HepG2 (cell line): ENCODE results near the gene CFAP91. TPM values are rescaled to one million over a fixed set of nuclear protein-coding genes. Genes with fewer than 3 reads are reported as not detected.

Experiments
- ATAC-seq: fragments of 200-7000 bp; cut with Tn5 transposase; 3 replicates; pipeline ENCODE4 v1.9.1; 2020; ENCODE audit warnings: mild to moderate bottlenecking, moderate library complexity
- BruUV-seq: library from RNA; stranded (reverse); fragments of 400-500 nt; replicated peaks from 2 replicates; lab custom pipeline; 2021; lab: Mats Ljungman, UMichigan
- CTCF ChIA-PET: fragments of 300-600 bp; formaldehyde crosslinking; extraction: SDS; loops from one replicate; lab custom pipeline; 2021; ENCODE audit warnings: low total read pairs, inconsistent platforms, low intra/inter-chr PET ratio; lab: Yijun Ruan, JAX
- POLR2A ChIA-PET: fragments of 350-600 bp; sonication (Branson Sonifier 250); formaldehyde crosslinking; loops from one replicate; lab custom pipeline; 2020; ENCODE audit warnings: antibody characterized with exemption, inconsistent platforms; lab: Yijun Ruan, JAX
- DNase-seq: peaks from one replicate; pipeline ENCODE4 v3.0.0-alpha.2; 2015; ENCODE audit warnings: low spot score
- FAIRE-seq: peaks from 3 replicates; lab custom pipeline; 2011; peaks lifted over from hg19 to GRCh38; lab: Jason Lieb, UNC
- H2AFZ ChIP-seq: one replicate; pipeline ENCODE4 v1.6.1; 2011; ENCODE audit warnings: low read length, inconsistent platforms
- H3K27ac ChIP-seq: fragments of 300-600 bp; 3 replicates; pipeline ENCODE4 v1.8.0; 2011; ENCODE audit warnings: mixed run types, mild to moderate bottlenecking, mixed read lengths, low read length, inconsistent platforms; ENCODE audit not compliant: insufficient read depth; ENCODE audit errors: extremely low read length
- H3K27me3 ChIP-seq, 2 experiments: fragments of 200-600 bp in 1 of 2; 2 replicates in 1 of 2; 3 replicates in 1 of 2; pipeline versions ENCODE4 v1.6.0 to v1.8.0; 2011; ENCODE audit warnings: low read length in 2 of 2, mild to moderate bottlenecking in 2 of 2, moderate library complexity in 2 of 2, inconsistent platforms in 1 of 2; ENCODE audit not compliant: insufficient read depth in 2 of 2, control insufficient read depth in 1 of 2
- H3K36me3 ChIP-seq, 2 experiments: fragments of 200-600 bp in 1 of 2; replicated peaks in 1 of 2; 2 replicates in 1 of 2; 3 replicates in 1 of 2; pipeline versions ENCODE4 v1.5.1 to v1.8.0; 2011; ENCODE audit warnings: low read length in 2 of 2, inconsistent platforms in 1 of 2; ENCODE audit not compliant: insufficient read depth in 2 of 2, control insufficient read depth in 1 of 2
- H3K4me1 ChIP-seq: 2 replicates; pipeline ENCODE4 v1.5.1; 2012; ENCODE audit warnings: low read length, inconsistent platforms; ENCODE audit not compliant: insufficient read depth
- H3K4me2 ChIP-seq: 2 replicates; pipeline ENCODE4 v1.6.0; 2011; ENCODE audit warnings: low read depth, low read length, inconsistent platforms
- H3K4me3 ChIP-seq, 3 experiments: fragments of 200-600 bp in 1 of 3; sonication (generic), shearing (Covaris generic) in 1 of 3; replicated peaks in 1 of 3; 2 replicates each; pipeline ENCODE4 v1.5.1; 2011 to 2016; ENCODE audit warnings: low read length in 3 of 3, inconsistent platforms in 2 of 3, low read depth in 2 of 3, mild to moderate bottlenecking in 2 of 3, control low read depth in 1 of 3, mixed read lengths in 1 of 3; ENCODE audit not compliant: insufficient read depth in 1 of 3
- H3K79me2 ChIP-seq: one replicate; pipeline ENCODE4 v1.6.1; 2011; ENCODE audit warnings: low read length, inconsistent platforms; ENCODE audit not compliant: insufficient read depth
- H3K9ac ChIP-seq: 2 replicates; pipeline ENCODE4 v1.6.0; 2011; ENCODE audit warnings: mild to moderate bottlenecking, low read depth, low read length, inconsistent platforms; ENCODE audit not compliant: insufficient read depth
- H3K9me3 ChIP-seq: 2 replicates; pipeline ENCODE4 v1.5.1; 2012; ENCODE audit warnings: mild to moderate bottlenecking, low read length
- H4K20me1 ChIP-seq: 2 replicates; pipeline ENCODE4 v1.6.0; 2011; ENCODE audit warnings: inconsistent platforms, mild to moderate bottlenecking, low read length, moderate library complexity; ENCODE audit not compliant: insufficient read depth
- AGO2 ChIP-seq: fragments of 200-400 bp; formaldehyde crosslinking; optimal IDR thresholded peaks from 2 replicates; pipeline ENCODE3; 2017; ENCODE audit warnings: mild to moderate bottlenecking, low read depth, low read length, moderate library complexity
- ATAD3A ChIP-seq: sonication (generic); formaldehyde crosslinking; IDR thresholded peaks from 2 replicates; pipeline ENCODE4 v1.4.0; 2020; ENCODE audit warnings: missing genetic modification reagents
- CREM ChIP-seq, 2 experiments: sonication (generic) in 1 of 2; formaldehyde crosslinking in 1 of 2; IDR thresholded peaks; 2 replicates each; pipeline versions ENCODE4 v1.4.0 to v1.6.1; 2016 to 2020; ENCODE audit warnings: antibody characterized with exemption in 1 of 2, mild to moderate bottlenecking in 1 of 2, missing genetic modification reagents in 1 of 2
- KDM5B ChIP-seq: sonication (generic); formaldehyde crosslinking; IDR thresholded peaks from 2 replicates; pipeline ENCODE4 v1.4.0; 2020; ENCODE audit warnings: missing genetic modification reagents, mild to moderate bottlenecking, borderline replicate concordance
- WGBS: methylation state at CpG from one replicate; pipeline ENCODE4 v1.1.6; 2017; ENCODE audit warnings: low lambda C conversion rate; 5-methylcytosine and 5-hydroxymethylcytosine counted together
- in situ Hi-C: cut with HindIII; loops from 2 replicates; pipeline ENCODE4 v1.10.0; 2017; ENCODE audit warnings: low pct_unique_long_range_greater_than_20kb; ENCODE audit not compliant: extremely low pct_ligation_motif_present
- intact Hi-C: fragments of 100-400 bp; cut with micrococcal nuclease; formaldehyde crosslinking; loops from one replicate; pipeline ENCODE4 v1.10.0; 2022; ENCODE audit not compliant: unreplicated experiment
- polyA plus RNA-seq, 8 experiments: library from polyadenylated mRNA; depleted of rRNA in 3 of 8; stranded (reverse) in 7 of 8; unstranded in 1 of 8; fragments of >200 nt; fragmentation: Illumina TruSeq in 4 of 8; extraction: Trizol in 4 of 8; gene quantifications; 2 replicates each; pipeline versions ENCODE4 v1.2.1 to v1.2.3, GENCODE V29; 2011 to 2016; ENCODE audit warnings: low read depth in 4 of 8, missing spikeins in 1 of 8, mixed read lengths in 1 of 8; ENCODE audit not compliant: insufficient read depth in 1 of 8
- total RNA-seq, 5 experiments: library from RNA; depleted of rRNA; stranded (reverse); fragments of >200 nt; fragmentation: Illumina TruSeq; extraction: Trizol; gene quantifications; 2 replicates each; pipeline ENCODE4 v1.2.3, GENCODE V29; 2016; ENCODE audit warnings: low read depth in 1 of 5
- TF ChIP-seq, protein P1 (sequence below): sonication (generic); formaldehyde crosslinking; IDR thresholded peaks from 2 replicates; pipeline ENCODE4 v1.4.0; 2020; ENCODE audit warnings: mild to moderate bottlenecking, missing genetic modification reagents, borderline replicate concordance
- TF ChIP-seq, protein P2 (sequence below): sonication (generic); formaldehyde crosslinking; IDR thresholded peaks from 2 replicates; pipeline ENCODE4 v1.8.1; 2023; ENCODE audit warnings: missing genetic modification reagents, inconsistent platforms, borderline replicate concordance

CFAP91 gene
- total and polyA plus RNA-seq, 2 of the 13 experiments (the other 11 are each of a cell fraction or from before 2014, with no cell fraction given): not detected

DNA sequence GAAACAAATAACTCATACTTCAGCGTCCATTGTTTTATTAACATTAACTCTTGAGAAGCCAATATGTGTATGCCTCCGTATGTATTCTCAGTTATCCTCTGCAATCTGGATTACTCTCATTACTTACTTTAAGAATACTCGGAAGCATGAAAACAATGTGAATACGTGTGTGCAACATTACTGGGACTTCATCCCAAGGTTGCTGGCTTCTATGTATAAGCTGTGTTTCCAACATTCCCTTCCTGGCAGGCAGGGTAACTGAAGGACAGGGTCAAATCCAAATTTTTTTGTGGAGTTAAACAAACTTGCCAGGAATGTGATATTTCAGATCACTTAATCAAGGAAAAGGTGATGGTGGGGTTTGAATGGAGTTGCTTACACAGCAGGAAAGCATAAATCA is 44.5 kb downstream of the CFAP91 start (continued):
- TF ChIP-seq, protein P1, sequence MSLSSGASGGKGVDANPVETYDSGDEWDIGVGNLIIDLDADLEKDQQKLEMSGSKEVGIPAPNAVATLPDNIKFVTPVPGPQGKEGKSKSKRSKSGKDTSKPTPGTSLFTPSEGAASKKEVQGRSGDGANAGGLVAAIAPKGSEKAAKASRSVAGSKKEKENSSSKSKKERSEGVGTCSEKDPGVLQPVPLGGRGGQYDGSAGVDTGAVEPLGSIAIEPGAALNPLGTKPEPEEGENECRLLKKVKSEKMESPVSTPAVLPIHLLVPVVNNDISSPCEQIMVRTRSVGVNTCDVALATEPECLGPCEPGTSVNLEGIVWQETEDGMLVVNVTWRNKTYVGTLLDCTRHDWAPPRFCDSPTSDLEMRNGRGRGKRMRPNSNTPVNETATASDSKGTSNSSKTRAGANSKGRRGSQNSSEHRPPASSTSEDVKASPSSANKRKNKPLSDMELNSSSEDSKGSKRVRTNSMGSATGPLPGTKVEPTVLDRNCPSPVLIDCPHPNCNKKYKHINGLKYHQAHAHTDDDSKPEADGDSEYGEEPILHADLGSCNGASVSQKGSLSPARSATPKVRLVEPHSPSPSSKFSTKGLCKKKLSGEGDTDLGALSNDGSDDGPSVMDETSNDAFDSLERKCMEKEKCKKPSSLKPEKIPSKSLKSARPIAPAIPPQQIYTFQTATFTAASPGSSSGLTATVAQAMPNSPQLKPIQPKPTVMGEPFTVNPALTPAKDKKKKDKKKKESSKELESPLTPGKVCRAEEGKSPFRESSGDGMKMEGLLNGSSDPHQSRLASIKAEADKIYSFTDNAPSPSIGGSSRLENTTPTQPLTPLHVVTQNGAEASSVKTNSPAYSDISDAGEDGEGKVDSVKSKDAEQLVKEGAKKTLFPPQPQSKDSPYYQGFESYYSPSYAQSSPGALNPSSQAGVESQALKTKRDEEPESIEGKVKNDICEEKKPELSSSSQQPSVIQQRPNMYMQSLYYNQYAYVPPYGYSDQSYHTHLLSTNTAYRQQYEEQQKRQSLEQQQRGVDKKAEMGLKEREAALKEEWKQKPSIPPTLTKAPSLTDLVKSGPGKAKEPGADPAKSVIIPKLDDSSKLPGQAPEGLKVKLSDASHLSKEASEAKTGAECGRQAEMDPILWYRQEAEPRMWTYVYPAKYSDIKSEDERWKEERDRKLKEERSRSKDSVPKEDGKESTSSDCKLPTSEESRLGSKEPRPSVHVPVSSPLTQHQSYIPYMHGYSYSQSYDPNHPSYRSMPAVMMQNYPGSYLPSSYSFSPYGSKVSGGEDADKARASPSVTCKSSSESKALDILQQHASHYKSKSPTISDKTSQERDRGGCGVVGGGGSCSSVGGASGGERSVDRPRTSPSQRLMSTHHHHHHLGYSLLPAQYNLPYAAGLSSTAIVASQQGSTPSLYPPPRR (CRISPR knock-in tag): no peak
- TF ChIP-seq, protein P2, sequence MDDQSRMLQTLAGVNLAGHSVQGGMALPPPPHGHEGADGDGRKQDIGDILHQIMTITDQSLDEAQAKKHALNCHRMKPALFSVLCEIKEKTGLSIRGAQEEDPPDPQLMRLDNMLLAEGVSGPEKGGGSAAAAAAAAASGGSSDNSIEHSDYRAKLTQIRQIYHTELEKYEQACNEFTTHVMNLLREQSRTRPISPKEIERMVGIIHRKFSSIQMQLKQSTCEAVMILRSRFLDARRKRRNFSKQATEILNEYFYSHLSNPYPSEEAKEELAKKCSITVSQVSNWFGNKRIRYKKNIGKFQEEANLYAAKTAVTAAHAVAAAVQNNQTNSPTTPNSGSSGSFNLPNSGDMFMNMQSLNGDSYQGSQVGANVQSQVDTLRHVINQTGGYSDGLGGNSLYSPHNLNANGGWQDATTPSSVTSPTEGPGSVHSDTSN: no peak

DNA sequence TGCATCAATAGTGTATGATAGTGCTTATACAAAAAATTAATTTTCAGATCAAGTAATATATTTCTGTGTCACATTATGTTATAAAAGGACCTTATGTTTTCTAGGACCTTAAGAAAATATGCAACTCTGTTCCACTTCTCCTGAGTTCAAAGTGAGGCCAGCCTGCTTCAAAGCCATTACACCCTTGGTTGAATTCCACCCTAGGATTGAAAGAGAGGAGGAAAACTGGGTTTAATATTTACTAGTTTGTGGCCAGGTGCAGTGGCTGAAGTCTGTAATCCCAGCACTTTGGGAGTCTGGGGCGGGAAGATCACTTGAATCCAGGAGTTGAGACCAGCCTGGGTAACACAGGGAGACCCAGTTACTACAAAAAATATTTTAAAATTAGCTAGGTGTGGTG is 46.2 kb downstream of the CFAP91 start:
- BruUV-seq: no TSS peak
- Histone ChIP-seq H4K20me1 (no peaks in the 10 kb centered on the region), H3K4me3 (no peak overlapping the region), H3K9ac (no peak overlapping the region), H3K36me3 (no peaks in the 10 kb centered on the region), H3K27ac (no peak overlapping the region), H3K79me2 (no peaks in the 10 kb centered on the region), H2AFZ (no peak overlapping the region), H3K27me3 (no peaks in the 10 kb centered on the region; a peak in 1 of 5 replicates), H3K9me3 (no peaks in the 10 kb centered on the region), H3K4me2 (no peak overlapping the region)
- FAIRE-seq: no peak
- DNase-seq: no peak
- ATAC-seq: no peak
- POLR2A ChIA-PET: no interaction called here
- CTCF ChIA-PET: no interaction called here
- 0% methylated on average over 1 of the region's 1 CpG for WGBS
- intact Hi-C loops: no loop called here
- TF ChIP-seq AGO2: no peak
- no peak for TF ChIP-seq ATAD3A (CRISPR knock-in tag)
- TF ChIP-seq KDM5B (CRISPR knock-in tag): no peak
- no peak for TF ChIP-seq CREM (IDR thresholded peaks at IDR 0.05)
- no peak for TF ChIP-seq CREM (CRISPR knock-in tag; IDR thresholded peaks at IDR 0.05)
- TF ChIP-seq, all 625 proteins: peak for 0
- in situ Hi-C loops: no loop called here
- no peaks in the 10 kb centered on the region for H3K4me1 ChIP-seq
